HG03135 (cell line): ENCODE results near the gene GRIP2.

Source experiments
- ATAC-seq: cut with Tn5 transposase; IDR thresholded peaks from one replicate; pipeline ENCODE4 v1.9.1; 2021; ENCODE audit warnings: mild to moderate bottlenecking, moderate library complexity; ENCODE audit not compliant: unreplicated experiment

GRIP2 gene

GRCh38 chr3:14488286-14489041 lies 51.7 kb downstream of the GRIP2 start:
- no peak for ATAC-seq

- no peak for ATAC-seq
Measured at GRCh38 chr3:14487821-14488220, 52.3 kb downstream of the GRIP2 start.

- ATAC-seq: no peak
Measured at GRCh38 chr3:14487086-14487485, 53.1 kb downstream of the GRIP2 start.

GRCh38 chr3:14486460-14486859 lies 53.7 kb downstream of the GRIP2 start:
- no peak for ATAC-seq

- ATAC-seq: no peak
Measured at GRCh38 chr3:14485981-14486380, 54.2 kb downstream of the GRIP2 start.

GRCh38 chr3:14484741-14485140 lies 55.4 kb downstream of the GRIP2 start:
- no peak for ATAC-seq

- no peak for ATAC-seq
Measured at GRCh38 chr3:14483286-14483685, 56.9 kb downstream of the GRIP2 start.

- no peak for ATAC-seq
Measured at GRCh38 chr3:14482271-14482721, 57.8 kb downstream of the GRIP2 start.

GRCh38 chr3:14481646-14482036 lies 58.5 kb downstream of the GRIP2 start:
- ATAC-seq: no peak

GRCh38 chr3:14481018-14481645 lies 59.0 kb downstream of the GRIP2 start:
- ATAC-seq: no peak

- no peak for ATAC-seq
Measured at GRCh38 chr3:14480207-14481017, 59.7 kb downstream of the GRIP2 start.

GRCh38 chr3:14479591-14479990 lies 60.6 kb downstream of the GRIP2 start:
- ATAC-seq: no peak

- no peak for ATAC-seq
Measured at GRCh38 chr3:14478956-14479550, 61.1 kb downstream of the GRIP2 start.

GRCh38 chr3:14477311-14477935 lies 62.7 kb downstream of the GRIP2 start:
- no peak for ATAC-seq

GRCh38 chr3:14476583-14477265 lies 63.4 kb downstream of the GRIP2 start:
- no peak for ATAC-seq

- no peak for ATAC-seq
Measured at GRCh38 chr3:14475621-14476020, 64.5 kb downstream of the GRIP2 start.

GRCh38 chr3:14474363-14475081 lies 65.6 kb downstream of the GRIP2 start:
- no peak for ATAC-seq

GRCh38 chr3:14473411-14473891 lies 66.7 kb downstream of the GRIP2 start:
- no peak for ATAC-seq
